T47D (cell line): ENCODE measurements around the gene EEF2K.

ENCODE experiments used
- DNase-seq, 2 experiments: peaks; one replicate each; pipeline versions ENCODE4 v3.0.0 to v3.0.0-alpha.2; 2011 to 2012; ENCODE audit warnings: low read depth in 1 of 2, low spot score in 1 of 2
- JUND ChIP-seq: IDR thresholded peaks from 2 replicates; pipeline ENCODE4 v1.6.1; 2012; ENCODE audit warnings: low read depth
- in situ Hi-C: cut with HindIII; loops from 2 replicates; pipeline ENCODE4 v1.10.0; 2016; ENCODE audit warnings: low sequenced_read_pairs, low pct_unique_long_range_greater_than_20kb

Gene EEF2K

GRCh38 chr16:22278441-22279230, 72.6 kb downstream of the EEF2K start:
- TF ChIP-seq JUND = no peak
- in situ Hi-C loops = no loop called here
- DNase-seq = no peak

GRCh38 chr16:22282254-22282892, 76.3 kb downstream of the EEF2K start:
- in situ Hi-C loops = no loop called here
- DNase-seq = no peak
- TF ChIP-seq JUND = no peak

GRCh38 chr16:22284637-22285036, 78.6 kb downstream of the EEF2K start:
- TF ChIP-seq JUND = no peak
- no peak for DNase-seq
- in situ Hi-C loops = no loop called here

GRCh38 chr16:22285080-22285479, 79.0 kb downstream of the EEF2K start:
- TF ChIP-seq JUND = no peak
- in situ Hi-C loops = no loop called here
- no peak for DNase-seq

- in situ Hi-C loops = no loop called here
- TF ChIP-seq JUND = no peak
- DNase-seq = no peak
Observed at GRCh38 chr16:22291020-22291419, 84.9 kb downstream of the EEF2K start.

- TF ChIP-seq JUND = no peak
- in situ Hi-C loops = no loop called here
- DNase-seq = no peak
Observed at GRCh38 chr16:22291860-22292318, 85.8 kb downstream of the EEF2K start.

- DNase-seq = no peak
- in situ Hi-C loops = no loop called here
- TF ChIP-seq JUND = no peak
Observed at GRCh38 chr16:22292320-22292719, 86.2 kb downstream of the EEF2K start.

GRCh38 chr16:22293137-22294106, 87.3 kb downstream of the EEF2K start:
- DNase-seq = no peak
- in situ Hi-C loops = no loop called here
- TF ChIP-seq JUND = no peak

- in situ Hi-C loops = no loop called here
Observed at GRCh38 chr16:22296225-22297113, 90.4 kb downstream of the EEF2K start.

GRCh38 chr16:22297114-22297870, 91.2 kb downstream of the EEF2K start, which contains the start of gene POLR3E:
Gene POLR3E (plus strand): TSS chr16:22297409. CDS start chr16:22302969, 5,560 bp downstream.
- TF ChIP-seq JUND = no peak
- in situ Hi-C loops = no loop called here
- peak; percentile 86 to 98 for DNase-seq

More at GRCh38 chr16:22296225-22297113, 90.4 kb downstream of the EEF2K start:
- no peak for TF ChIP-seq JUND
- no peak for DNase-seq
